C4-2B (cell line): Measurements from ENCODE around the gene HSPA6.

Source experiments
- CTCF ChIP-seq: fragments of 450-650 bp; conservative IDR thresholded peaks from 2 replicates; pipeline ENCODE4 v1.5.1; 2017; ENCODE audit warnings: mild to moderate bottlenecking
- ZFX ChIP-seq: fragments of 450-650 bp; IDR thresholded peaks from 2 replicates; pipeline ENCODE4 v1.6.1; 2017

- no peak for TF ChIP-seq CTCF
- TF ChIP-seq ZFX = no peak
These were observed 22.2 kb upstream of the HSPA6 start for GRCh38 chr1:161502181-161502580.
